GM21529 (cell line): ENCODE results near the gene PDIA6.

Experiments
- ATAC-seq: cut with Tn5 transposase; IDR thresholded peaks from one replicate; pipeline ENCODE4 v1.9.1; 2021; ENCODE audit not compliant: unreplicated experiment

PDIA6 gene

GRCh38 chr2:10768063-10768507 is 44.5 kb downstream of the PDIA6 start:
- ATAC-seq = no peak

- no peak for ATAC-seq
These were observed 46.7 kb downstream of the PDIA6 start for GRCh38 chr2:10765914-10766313.

- ATAC-seq = no peak
These were observed 47.1 kb downstream of the PDIA6 start for GRCh38 chr2:10765461-10765860.

- no peak for ATAC-seq
These were observed 47.7 kb downstream of the PDIA6 start for GRCh38 chr2:10764896-10765295.

- ATAC-seq = no peak
These were observed 48.3 kb downstream of the PDIA6 start for GRCh38 chr2:10764096-10764785.

- no peak for ATAC-seq
These were observed 49.2 kb downstream of the PDIA6 start for GRCh38 chr2:10763461-10763800.

GRCh38 chr2:10762651-10763460 is 49.7 kb downstream of the PDIA6 start:
- no peak for ATAC-seq

- no peak for ATAC-seq
These were observed 51.0 kb downstream of the PDIA6 start for GRCh38 chr2:10761591-10761990.

- ATAC-seq = no peak
These were observed 51.6 kb downstream of the PDIA6 start for GRCh38 chr2:10760794-10761504.

- ATAC-seq = no peak
These were observed 53.4 kb downstream of the PDIA6 start for GRCh38 chr2:10759151-10759714.

GRCh38 chr2:10757814-10758286 is 54.7 kb downstream of the PDIA6 start:
- no peak for ATAC-seq

GRCh38 chr2:10755621-10756020 is 57.0 kb downstream of the PDIA6 start:
- ATAC-seq = no peak

- no peak for ATAC-seq
These were observed 58.7 kb downstream of the PDIA6 start for GRCh38 chr2:10753876-10754275.

GRCh38 chr2:10753156-10753555 is 59.4 kb downstream of the PDIA6 start:
- ATAC-seq = no peak

GRCh38 chr2:10752236-10752635 is 60.3 kb downstream of the PDIA6 start:
- ATAC-seq = no peak

GRCh38 chr2:10750610-10751009 is 62.0 kb downstream of the PDIA6 start:
- ATAC-seq = no peak

- ATAC-seq = no peak
These were observed 69.9 kb downstream of the PDIA6 start for GRCh38 chr2:10742666-10743065.

- ATAC-seq = no peak
These were observed 71.4 kb downstream of the PDIA6 start for GRCh38 chr2:10741139-10741538.

GRCh38 chr2:10740226-10740625 is 72.4 kb downstream of the PDIA6 start:
- ATAC-seq = no peak

GRCh38 chr2:10738192-10738591 is 74.4 kb downstream of the PDIA6 start:
- ATAC-seq = no peak

GRCh38 chr2:10733980-10734379 is 78.6 kb downstream of the PDIA6 start:
- no peak for ATAC-seq
